Smooth muscle cell (in vitro differentiated cells): ENCODE data around the gene MAP3K5. TPM values are rescaled to one million over a fixed set of nuclear protein-coding genes. Genes with fewer than 3 reads are reported as not detected.
"Not testable (repeated sequence)": the region's sequence is repeated elsewhere in the genome, so short reads cannot be mapped to it uniquely, and the experiment has no call there.

Experiments used
- DNase-seq: peaks from one replicate; lab custom pipeline; 2025; ENCODE audit not compliant: unreplicated experiment; lab: John Stamatoyannopoulos, UW
- H2AFZ ChIP-seq: fragments of 200-600 bp; sonication (generic); 2 replicates; pipeline ENCODE4 v1.6.0; 2016; ENCODE audit warnings: antibody characterized with exemption, low read depth, mild to moderate bottlenecking
- H3F3A ChIP-seq: fragments of 200-600 bp; sonication (generic); 2 replicates; pipeline ENCODE4 v1.6.0; 2017; ENCODE audit warnings: antibody characterized with exemption, low read depth
- H3K27ac ChIP-seq: fragments of 200-600 bp; sonication (generic); 2 replicates; pipeline ENCODE4 v1.5.1; 2016; ENCODE audit warnings: low read depth, mild to moderate bottlenecking
- H3K27me3 ChIP-seq: fragments of 200-600 bp; sonication (generic); 2 replicates; pipeline ENCODE4 v1.6.1; 2016; ENCODE audit warnings: low read depth, mild to moderate bottlenecking
- H3K36me3 ChIP-seq: fragments of 200-600 bp; sonication (generic); 2 replicates; pipeline ENCODE4 v1.5.1; 2016; ENCODE audit warnings: low read depth
- H3K4me1 ChIP-seq: fragments of 200-600 bp; sonication (generic); 2 replicates; pipeline ENCODE4 v1.5.1; 2016; ENCODE audit warnings: low read depth
- H3K4me2 ChIP-seq: fragments of 200-600 bp; sonication (generic); 2 replicates; pipeline ENCODE4 v1.6.0; 2016; ENCODE audit warnings: mild to moderate bottlenecking
- H3K4me3 ChIP-seq: fragments of 200-600 bp; sonication (generic); 2 replicates; pipeline ENCODE4 v1.5.1; 2016; ENCODE audit warnings: mild to moderate bottlenecking
- H3K79me2 ChIP-seq: fragments of 200-600 bp; sonication (generic); 2 replicates; pipeline ENCODE4 v1.6.0; 2016; ENCODE audit warnings: low read depth, mild to moderate bottlenecking
- H3K9ac ChIP-seq: fragments of 200-600 bp; sonication (generic); 2 replicates; pipeline ENCODE4 v1.6.0; 2016; ENCODE audit warnings: low read depth
- H3K9me3 ChIP-seq: fragments of 200-600 bp; sonication (generic); replicated peaks from 2 replicates; pipeline ENCODE4 v1.5.1; 2016; ENCODE audit warnings: low read depth
- H4K20me1 ChIP-seq: fragments of 200-600 bp; sonication (generic); 2 replicates; pipeline ENCODE4 v1.6.0; 2016; ENCODE audit warnings: low read depth
- WGBS: methylation state at CpG from one replicate; pipeline ENCODE4 v1.1.7; 2016; ENCODE audit warnings: low lambda C conversion rate; 5-methylcytosine and 5-hydroxymethylcytosine counted together
- polyA plus RNA-seq: library from polyadenylated mRNA; unstranded; fragments of >200 nt; fragmentation: Nextera tagmentation; extraction: Ambion mirVana; gene quantifications from 2 replicates; pipeline ENCODE4 v1.2.1, GENCODE V29; 2016
- total RNA-seq: library from RNA; depleted of rRNA; stranded (reverse); fragments of >200 nt; gene quantifications from 2 replicates; pipeline ENCODE4 v1.2.3, GENCODE V29; 2014
- TF ChIP-seq, protein P1 (sequence below): fragments of 200-600 bp; sonication (generic); IDR thresholded peaks from 2 replicates; pipeline ENCODE4 v1.5.1; 2017; ENCODE audit warnings: borderline replicate concordance, mild to moderate bottlenecking, antibody characterized with exemption; ENCODE audit not compliant: insufficient read depth, poor library complexity, severe bottlenecking

The MAP3K5 gene
- total and polyA plus RNA-seq, 2 experiments from 2014 or later, result 0.93 to 2.1 TPM

DNA sequence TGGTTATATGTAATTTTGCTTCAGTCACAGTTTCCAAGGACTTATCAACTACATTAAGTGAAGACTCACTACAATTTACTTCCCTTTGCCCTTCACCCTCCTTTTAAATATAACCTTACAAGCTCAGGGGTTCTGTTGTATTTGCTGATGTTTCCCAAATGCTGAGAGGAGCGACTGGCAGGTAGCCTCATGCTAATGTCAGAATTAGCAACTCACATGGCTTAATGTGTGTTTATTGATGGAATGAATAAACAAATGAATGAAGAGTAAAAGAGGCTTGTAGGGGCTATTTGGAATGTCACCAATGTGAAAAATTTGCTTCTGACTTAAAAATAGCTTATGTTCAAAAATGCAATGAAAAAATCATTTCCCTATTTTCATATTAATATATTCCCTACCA, 200.7 kb downstream of the MAP3K5 start:
- Histone ChIP-seq H3K27me3 (no peaks in the 10 kb centered on the region), H3K4me2 (no peak overlapping the region), H3K4me3 (no peak overlapping the region), H3K36me3 (no peaks in the 10 kb centered on the region), H3K9me3 (no peaks in the 10 kb centered on the region), H2AFZ (no peak overlapping the region), H3F3A (no peaks in the 10 kb centered on the region), H3K79me2 (no peaks in the 10 kb centered on the region), H3K27ac (no peak overlapping the region), H3K4me1 (no peaks in the 10 kb centered on the region), H3K9ac (no peak overlapping the region), H4K20me1 (no peaks in the 10 kb centered on the region)
- TF ChIP-seq, protein P1, sequence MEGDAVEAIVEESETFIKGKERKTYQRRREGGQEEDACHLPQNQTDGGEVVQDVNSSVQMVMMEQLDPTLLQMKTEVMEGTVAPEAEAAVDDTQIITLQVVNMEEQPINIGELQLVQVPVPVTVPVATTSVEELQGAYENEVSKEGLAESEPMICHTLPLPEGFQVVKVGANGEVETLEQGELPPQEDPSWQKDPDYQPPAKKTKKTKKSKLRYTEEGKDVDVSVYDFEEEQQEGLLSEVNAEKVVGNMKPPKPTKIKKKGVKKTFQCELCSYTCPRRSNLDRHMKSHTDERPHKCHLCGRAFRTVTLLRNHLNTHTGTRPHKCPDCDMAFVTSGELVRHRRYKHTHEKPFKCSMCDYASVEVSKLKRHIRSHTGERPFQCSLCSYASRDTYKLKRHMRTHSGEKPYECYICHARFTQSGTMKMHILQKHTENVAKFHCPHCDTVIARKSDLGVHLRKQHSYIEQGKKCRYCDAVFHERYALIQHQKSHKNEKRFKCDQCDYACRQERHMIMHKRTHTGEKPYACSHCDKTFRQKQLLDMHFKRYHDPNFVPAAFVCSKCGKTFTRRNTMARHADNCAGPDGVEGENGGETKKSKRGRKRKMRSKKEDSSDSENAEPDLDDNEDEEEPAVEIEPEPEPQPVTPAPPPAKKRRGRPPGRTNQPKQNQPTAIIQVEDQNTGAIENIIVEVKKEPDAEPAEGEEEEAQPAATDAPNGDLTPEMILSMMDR, result no peak
- WGBS, result 57% methylated on average over 1 of the region's 1 CpG
- no peak for DNase-seq

DNA sequence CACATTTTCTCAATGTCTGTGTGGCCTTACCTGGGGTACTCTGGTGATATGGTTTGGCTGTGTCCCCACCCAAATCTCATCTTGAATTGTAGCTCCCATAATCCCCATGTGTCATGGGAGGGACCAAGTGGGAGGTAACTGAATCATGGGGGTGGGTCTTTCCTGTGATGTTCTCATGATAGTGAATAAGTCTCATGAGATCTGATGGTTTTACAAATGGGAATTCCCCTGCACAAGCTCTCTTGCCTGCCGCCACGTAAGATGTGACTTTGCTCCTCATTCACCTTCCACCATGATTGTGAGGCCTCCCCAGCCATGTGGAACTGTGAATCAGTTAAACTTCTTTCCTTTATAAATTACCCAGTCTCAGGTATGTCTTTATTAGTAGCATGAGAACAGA, 201.4 kb downstream of the MAP3K5 start:
- H3K4me1 ChIP-seq, H3K9ac ChIP-seq, H3K27ac ChIP-seq, DNase-seq, H3K79me2 ChIP-seq, H3K9me3 ChIP-seq, H2AFZ ChIP-seq, H4K20me1 ChIP-seq, H3K4me2 ChIP-seq, H3K4me3 ChIP-seq, H3K36me3 ChIP-seq, H3F3A ChIP-seq, H3K27me3 ChIP-seq: not testable (repeated sequence)
- WGBS, result 100% methylated on average over 2 of the region's 2 CpGs

DNA sequence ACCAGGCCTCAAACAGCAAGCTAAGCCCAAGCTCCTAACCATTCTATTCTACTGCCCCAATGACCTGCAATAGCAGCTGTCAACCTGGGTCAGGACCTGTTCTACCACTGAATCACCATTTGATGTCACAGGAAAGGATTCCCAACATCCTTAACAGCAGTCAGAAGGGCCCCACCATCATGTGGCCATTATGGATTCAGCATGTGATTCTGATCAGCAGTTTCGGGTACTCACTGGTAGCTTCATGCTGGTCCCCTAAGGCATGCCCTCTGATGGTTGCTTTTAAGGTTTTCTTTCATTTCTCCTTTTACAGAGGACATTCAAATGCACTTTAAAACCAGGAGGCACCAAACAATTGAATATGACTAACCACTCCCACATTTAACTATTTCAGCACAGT, 204.8 kb downstream of the MAP3K5 start:
- no peak overlapping the region for H3K9ac ChIP-seq
- H3F3A ChIP-seq, result no peaks in the 10 kb centered on the region
- no peaks in the 10 kb centered on the region for H3K4me1 ChIP-seq
- H4K20me1 ChIP-seq, result no peaks in the 10 kb centered on the region
- no peak for DNase-seq
- H3K36me3 ChIP-seq, result no peaks in the 10 kb centered on the region
- no peaks in the 10 kb centered on the region for H3K27me3 ChIP-seq
- H3K4me2 ChIP-seq, result no peak overlapping the region
- WGBS, result 95% methylated on average over 1 of the region's 1 CpG
- no peak overlapping the region for H3K27ac ChIP-seq
- TF ChIP-seq, protein P1, result no peak
- H2AFZ ChIP-seq, result no peak overlapping the region
- H3K9me3 ChIP-seq, result no peaks in the 10 kb centered on the region
- H3K4me3 ChIP-seq, result no peak overlapping the region
- no peaks in the 10 kb centered on the region for H3K79me2 ChIP-seq

DNA sequence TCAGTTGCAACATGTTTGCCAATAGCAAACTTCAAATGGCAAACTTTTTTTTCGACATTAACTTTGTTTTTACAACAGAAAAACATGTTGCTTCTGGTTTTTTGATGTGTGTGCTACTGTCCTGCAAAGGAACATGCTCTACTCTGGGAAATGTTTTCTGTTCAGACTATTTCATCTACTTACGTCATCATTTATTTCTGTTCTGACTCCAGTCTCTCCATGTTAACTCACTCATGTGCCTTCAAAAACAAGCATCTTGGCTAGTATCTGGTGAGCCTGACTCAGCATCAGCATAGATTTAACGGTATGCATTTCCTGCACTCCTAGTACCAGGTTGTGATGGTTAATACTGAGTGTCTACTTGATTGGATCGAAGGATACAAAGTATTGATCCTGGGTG, 206.0 kb downstream of the MAP3K5 start:
- Histone ChIP-seq H3K4me3 (no peak overlapping the region), H3F3A (no peaks in the 10 kb centered on the region), H3K9ac (no peak overlapping the region), H3K27me3 (no peaks in the 10 kb centered on the region), H3K4me2 (no peak overlapping the region), H3K27ac (no peak overlapping the region), H4K20me1 (no peaks in the 10 kb centered on the region), H3K79me2 (no peaks in the 10 kb centered on the region), H3K36me3 (no peaks in the 10 kb centered on the region), H3K4me1 (no peaks in the 10 kb centered on the region), H2AFZ (no peak overlapping the region), H3K9me3 (no peaks in the 10 kb centered on the region)
- 68% methylated on average over 4 of the region's 4 CpGs for WGBS
- no peak for DNase-seq
- TF ChIP-seq, protein P1, result no peak

DNA sequence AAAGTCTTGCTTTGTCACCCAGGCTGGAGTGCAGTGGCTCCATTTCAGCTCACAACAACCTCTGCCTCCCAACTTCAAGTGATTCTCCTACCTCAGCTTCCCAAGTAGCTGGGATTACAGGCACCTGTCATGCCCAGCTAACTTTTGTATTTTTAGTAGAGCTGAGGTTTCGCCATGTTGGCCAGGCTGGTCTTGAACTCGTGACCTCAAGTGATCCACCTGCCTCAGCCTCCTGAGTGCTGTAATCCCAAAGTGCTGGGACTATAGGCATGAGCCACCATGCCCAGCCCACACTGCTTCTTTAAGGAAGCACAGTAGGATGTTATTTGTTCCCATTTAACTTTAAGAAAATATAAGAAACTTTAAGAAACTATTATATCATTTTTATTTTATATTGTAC, 206.8 kb downstream of the MAP3K5 start:
- not testable (repeated sequence) for H3K27me3 ChIP-seq, H3K9ac ChIP-seq, H4K20me1 ChIP-seq, H3F3A ChIP-seq, H3K4me1 ChIP-seq, H3K4me3 ChIP-seq, H2AFZ ChIP-seq, H3K79me2 ChIP-seq, H3K4me2 ChIP-seq, DNase-seq, H3K9me3 ChIP-seq, H3K36me3 ChIP-seq, H3K27ac ChIP-seq
- WGBS, result 95% methylated on average over 2 of the region's 2 CpGs

DNA sequence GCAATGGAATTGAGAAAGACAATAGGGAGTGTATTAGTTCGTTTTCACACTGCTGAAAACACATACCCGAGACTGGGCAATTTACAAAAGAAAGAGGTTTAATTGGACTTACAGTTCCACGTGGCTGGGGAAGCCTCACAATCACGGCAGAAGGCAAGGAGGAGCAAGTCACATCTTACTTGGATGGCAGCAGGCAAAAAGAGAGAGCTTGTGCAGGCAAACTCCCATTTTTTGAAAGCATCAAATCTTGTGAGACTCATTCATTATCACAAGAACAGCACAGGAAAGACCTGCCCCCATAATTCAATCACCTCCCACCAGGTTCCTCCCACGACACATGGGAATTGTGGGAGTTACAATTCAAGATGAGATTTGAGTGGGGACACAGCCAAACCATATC, 208.0 kb downstream of the MAP3K5 start:
- not testable (repeated sequence) for H2AFZ ChIP-seq, H3K27me3 ChIP-seq, DNase-seq, H3K4me1 ChIP-seq, H3K36me3 ChIP-seq, H3F3A ChIP-seq, H3K9ac ChIP-seq, H4K20me1 ChIP-seq, H3K4me3 ChIP-seq, H3K27ac ChIP-seq, H3K4me2 ChIP-seq, H3K9me3 ChIP-seq, H3K79me2 ChIP-seq
- WGBS, result 85% methylated on average over 5 of the region's 5 CpGs
